K562 (cell line): ENCODE measurements around the gene SPIN1. TPM values are rescaled to one million over a fixed set of nuclear protein-coding genes. Genes with fewer than 3 reads are reported as not detected.

Experiments
- ATAC-seq: fragments of 200-7000 bp; cut with Tn5 transposase; 3 replicates; pipeline ENCODE4 v1.9.1; 2020; ENCODE audit warnings: moderate library complexity
- BruUV-seq: library from RNA; stranded (reverse); fragments of 400-500 nt; replicated peaks from 2 replicates; lab custom pipeline; 2021; lab: Mats Ljungman, UMichigan
- CTCF ChIA-PET: fragments of 300-600 bp; formaldehyde crosslinking; extraction: SDS; loops from one replicate; lab custom pipeline; 2021; ENCODE audit warnings: low intra/inter-chr PET ratio; lab: Yijun Ruan, JAX
- POLR2A ChIA-PET: fragments of 300-600, 350-650 bp; sonication (Branson Sonifier 250); formaldehyde crosslinking; extraction: SDS; loops from one replicate; lab custom pipeline; 2021; ENCODE audit warnings: antibody characterized with exemption, inconsistent platforms; lab: Yijun Ruan, JAX
- DNase-seq, 4 experiments: peaks; one replicate each; pipeline versions ENCODE4 v3.0.0 to v3.0.0-alpha.2; 2011 to 2018; ENCODE audit warnings: low spot score in 3 of 4, mixed read lengths in 3 of 4; ENCODE audit errors: extremely low read depth in 1 of 4
- FAIRE-seq: peaks from 2 replicates; lab custom pipeline; 2011; peaks lifted over from hg19 to GRCh38; lab: Jason Lieb, UNC
- H2AFZ ChIP-seq: 2 replicates; pipeline ENCODE4 v1.6.0; 2011; ENCODE audit warnings: low read depth, low read length, control low read depth, inconsistent platforms
- H3K27ac ChIP-seq: fragments of 200-600 bp; 3 replicates; pipeline ENCODE4 v1.8.0; 2011; ENCODE audit warnings: low read depth, mild to moderate bottlenecking, control low read depth, inconsistent platforms, low read length, moderate library complexity, mixed read lengths; ENCODE audit errors: extremely low read depth
- H3K27me3 ChIP-seq, 2 experiments: fragments of 300-600 bp in 1 of 2; 2 replicates in 1 of 2; 3 replicates in 1 of 2; pipeline versions ENCODE4 v1.6.0 to v1.8.0; 2011; ENCODE audit warnings: inconsistent platforms in 2 of 2, low read length in 2 of 2, mild to moderate bottlenecking in 1 of 2, mixed read lengths in 1 of 2, moderate library complexity in 1 of 2; ENCODE audit not compliant: control insufficient read depth in 2 of 2, insufficient read depth in 2 of 2
- H3K36me3 ChIP-seq: fragments of 300-600 bp; 3 replicates; pipeline ENCODE4 v1.8.0; 2011; ENCODE audit warnings: mild to moderate bottlenecking, low read length, inconsistent platforms; ENCODE audit not compliant: control insufficient read depth, insufficient read depth
- H3K4me1 ChIP-seq, 2 experiments: fragments of 200-600 bp in 1 of 2; replicated peaks in 1 of 2; 2 replicates in 1 of 2; 3 replicates in 1 of 2; pipeline versions ENCODE4 v1.5.1 to v1.8.0; 2011; ENCODE audit warnings: inconsistent platforms in 2 of 2, low read length in 2 of 2, mild to moderate bottlenecking in 1 of 2, mixed read lengths in 1 of 2, moderate library complexity in 1 of 2; ENCODE audit not compliant: control insufficient read depth in 2 of 2, insufficient read depth in 2 of 2
- H3K4me2 ChIP-seq: 2 replicates; pipeline ENCODE4 v1.6.1; 2011; ENCODE audit warnings: low read length, control low read depth, inconsistent platforms, mixed read lengths; ENCODE audit not compliant: insufficient read depth
- H3K4me3 ChIP-seq: fragments of 200-600 bp; sonication (generic), shearing (Covaris generic); 2 replicates; pipeline ENCODE4 v1.5.1; 2016; ENCODE audit warnings: control low read depth, inconsistent platforms
- H3K79me2 ChIP-seq: fragments of 200-600 bp; 3 replicates; pipeline ENCODE4 v1.8.0; 2011; ENCODE audit warnings: low read length, inconsistent platforms; ENCODE audit not compliant: control insufficient read depth, insufficient read depth
- H3K9ac ChIP-seq, 2 experiments: 2 replicates each; pipeline versions ENCODE4 v1.6.0 to v1.6.1; 2011; ENCODE audit warnings: low read depth in 2 of 2, low read length in 2 of 2, control low read depth in 1 of 2, inconsistent platforms in 1 of 2, mild to moderate bottlenecking in 1 of 2, mixed read lengths in 1 of 2; ENCODE audit not compliant: insufficient read depth in 1 of 2
- H3K9me1 ChIP-seq: one replicate; pipeline ENCODE4 v1.6.0; 2011; ENCODE audit warnings: inconsistent platforms, mild to moderate bottlenecking, low read length, moderate library complexity; ENCODE audit not compliant: control insufficient read depth, insufficient read depth
- H3K9me3 ChIP-seq: replicated peaks from 2 replicates; pipeline ENCODE4 v1.5.1; 2011; ENCODE audit warnings: low read depth, low read length, inconsistent platforms; ENCODE audit not compliant: control insufficient read depth, insufficient read depth
- H4K20me1 ChIP-seq: replicated peaks from 2 replicates; pipeline ENCODE4 v1.6.1; 2011; ENCODE audit warnings: low read length, inconsistent platforms, mixed read lengths; ENCODE audit not compliant: control insufficient read depth, insufficient read depth
- ESRRA ChIP-seq: fragments of 450-650 bp; IDR thresholded peaks from 2 replicates; pipeline ENCODE4 v1.6.1; 2014; ENCODE audit warnings: low read depth, mild to moderate bottlenecking, moderate library complexity, borderline replicate concordance
- FOS ChIP-seq: IDR thresholded peaks from 3 replicates; pipeline ENCODE4 v1.6.1; 2011; ENCODE audit not compliant: insufficient read length; ENCODE audit errors: extremely low read depth
- KAT7 ChIP-seq: sonication (generic); formaldehyde crosslinking; IDR thresholded peaks from 2 replicates; pipeline ENCODE4 v1.8.0; 2022; ENCODE audit warnings: missing genetic modification reagents, mild to moderate bottlenecking, borderline replicate concordance
- MEIS2 ChIP-seq: fragments of 450-650 bp; IDR thresholded peaks from 2 replicates; pipeline ENCODE4 v1.6.1; 2014; ENCODE audit warnings: mild to moderate bottlenecking; ENCODE audit not compliant: partially characterized antibody
- NFIC ChIP-seq: fragments of 450-650 bp; IDR thresholded peaks from 2 replicates; pipeline ENCODE4 v1.6.1; 2017; ENCODE audit warnings: mild to moderate bottlenecking, inconsistent platforms
- SPI1 ChIP-seq: IDR thresholded peaks from 2 replicates; pipeline ENCODE4 v1.6.1; 2011; ENCODE audit warnings: low read depth, low read length, control low read depth, borderline replicate concordance
- TAF15 ChIP-seq: fragments of 200-400 bp; formaldehyde crosslinking; IDR thresholded peaks from 2 replicates; pipeline ENCODE4 v1.6.1; 2017; ENCODE audit warnings: mild to moderate bottlenecking, low read depth, low read length, moderate library complexity
- TEAD4 ChIP-seq, 2 experiments: sonication (generic) in 1 of 2; formaldehyde crosslinking in 1 of 2; IDR thresholded peaks; 2 replicates each; pipeline versions ENCODE4 v1.6.1 to v1.8.0; 2012 to 2022; ENCODE audit warnings: borderline replicate concordance in 1 of 2, inconsistent platforms in 1 of 2, low read length in 1 of 2, mild to moderate bottlenecking in 1 of 2, missing genetic modification reagents in 1 of 2
- YY1 ChIP-seq, 3 experiments: IDR thresholded peaks; 2 replicates each; pipeline ENCODE4 v1.6.1; 2011; ENCODE audit warnings: low read length in 2 of 3, mild to moderate bottlenecking in 2 of 3, moderate library complexity in 2 of 3, borderline replicate concordance in 1 of 3, control low read depth in 1 of 3, low read depth in 1 of 3; ENCODE audit not compliant: insufficient read depth in 3 of 3, insufficient replicate concordance in 2 of 3, control insufficient read depth in 1 of 3, insufficient read length in 1 of 3; ENCODE audit errors: extremely low read depth in 1 of 3
- ZBTB43 ChIP-seq: sonication (generic); formaldehyde crosslinking; IDR thresholded peaks from 2 replicates; pipeline ENCODE4 v1.8.0; 2023; ENCODE audit warnings: mild to moderate bottlenecking, missing genetic modification reagents
- ZNF583 ChIP-seq: fragments of 250-450 bp; sonication (Bioruptor Pico); IDR thresholded peaks from 2 replicates; pipeline ENCODE4 v1.4.0; 2020
- WGBS: fragments of 100-300 bp; shearing (Covaris generic); methylation state at CpG from one replicate; pipeline ENCODE4 v1.1.6; 2016; ENCODE audit warnings: low coverage, mixed read lengths; ENCODE audit not compliant: insufficient coverage; ENCODE audit errors: missing lambda C conversion rate; 5-methylcytosine and 5-hydroxymethylcytosine counted together
- in situ Hi-C: fragments of 300-500 bp; cut with MboI; formaldehyde crosslinking; loops from 4 replicates; pipeline ENCODE4 v1.15.0; 2018; ENCODE audit warnings: inconsistent platforms, mixed read lengths
- intact Hi-C: fragments of 100-400 bp; cut with micrococcal nuclease; formaldehyde crosslinking; loops from 2 replicates; pipeline ENCODE4 v1.14.2; 2022
- polyA plus RNA-seq, 8 experiments: library from polyadenylated mRNA; depleted of rRNA in 4 of 8; stranded (reverse) in 5 of 8; unstranded in 3 of 8; fragments of >200 nt; fragmentation: Nextera tagmentation in 2 of 8; fragmentation: Illumina TruSeq in 1 of 8; extraction: Ambion mirVana in 2 of 8; extraction: Trizol in 1 of 8; gene quantifications; 2 replicates each; pipeline versions ENCODE4 v1.2.1 to v1.2.3, GENCODE V29; 2011 to 2014; ENCODE audit warnings: inconsistent platforms in 1 of 8, missing spikeins in 1 of 8
- total RNA-seq, 7 experiments: library from RNA; depleted of rRNA in 6 of 7; stranded (reverse); fragments of >200 nt in 6 of 7; fragmentation: Illumina TruSeq in 2 of 7; extraction: Trizol in 2 of 7; gene quantifications; 2 replicates each; pipeline versions ENCODE4 v1.2.1 to v1.2.3, GENCODE V29; 2011 to 2021; ENCODE audit warnings: low replicate concordance in 1 of 7
- TF ChIP-seq, protein P1 (sequence below): sonication (generic); formaldehyde crosslinking; IDR thresholded peaks from 2 replicates; pipeline ENCODE4 v1.8.1; 2023; ENCODE audit warnings: mild to moderate bottlenecking, missing genetic modification reagents, moderate library complexity
- TF ChIP-seq, protein P2 (sequence below): fragments of 250-450 bp; sonication (Bioruptor Pico); IDR thresholded peaks from 2 replicates; pipeline ENCODE4 v1.5.0; 2021

SPIN1 gene
- total and polyA plus RNA-seq, 9 of the 15 experiments (the other 6 are each of a cell fraction or from before 2014, with no cell fraction given): 7.4 to 25.7 (median 15.6) TPM

DNA sequence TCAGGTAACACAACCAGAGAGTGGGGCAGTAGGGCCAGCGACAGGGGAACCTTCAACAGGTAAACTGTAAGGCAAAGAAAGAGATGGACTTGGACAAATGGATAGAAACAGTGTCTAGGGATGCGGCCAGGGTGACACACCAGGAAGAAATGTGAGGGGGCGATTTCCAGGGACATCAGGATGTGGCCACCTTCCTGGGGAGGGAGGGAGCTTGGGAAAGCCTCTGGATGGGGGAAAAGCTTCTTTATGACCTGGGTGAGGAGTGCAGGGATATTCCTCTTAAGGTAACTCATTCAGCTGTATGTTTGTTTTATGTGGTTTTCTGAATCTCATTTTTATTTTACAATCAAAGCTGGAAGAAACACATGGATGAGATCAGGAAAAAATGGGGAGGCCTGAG, 134.8 kb downstream of the SPIN1 start (continued):
- TF ChIP-seq YY1 (IDR thresholded peaks at IDR 0.05; ENCODE audit: borderline replicate concordance in 1 of 3, control insufficient read depth in 1 of 3, extremely low read depth in 1 of 3, insufficient read depth in 3 of 3, insufficient read length in 1 of 3, insufficient replicate concordance in 2 of 3, low read depth in 1 of 3, low read length in 2 of 3) (no peak), ZNF583 (CRISPR knock-in tag) (no peak), ZBTB43 (CRISPR knock-in tag) (no peak), MEIS2 (no peak), TEAD4 (IDR thresholded peaks at IDR 0.05; ENCODE audit: low read length) (no peak), TEAD4 (CRISPR knock-in tag; IDR thresholded peaks at IDR 0.05; ENCODE audit: borderline replicate concordance) (no peak)
- TF ChIP-seq, protein P1, sequence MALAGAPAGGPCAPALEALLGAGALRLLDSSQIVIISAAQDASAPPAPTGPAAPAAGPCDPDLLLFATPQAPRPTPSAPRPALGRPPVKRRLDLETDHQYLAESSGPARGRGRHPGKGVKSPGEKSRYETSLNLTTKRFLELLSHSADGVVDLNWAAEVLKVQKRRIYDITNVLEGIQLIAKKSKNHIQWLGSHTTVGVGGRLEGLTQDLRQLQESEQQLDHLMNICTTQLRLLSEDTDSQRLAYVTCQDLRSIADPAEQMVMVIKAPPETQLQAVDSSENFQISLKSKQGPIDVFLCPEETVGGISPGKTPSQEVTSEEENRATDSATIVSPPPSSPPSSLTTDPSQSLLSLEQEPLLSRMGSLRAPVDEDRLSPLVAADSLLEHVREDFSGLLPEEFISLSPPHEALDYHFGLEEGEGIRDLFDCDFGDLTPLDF (CRISPR knock-in tag): no peak
- TF ChIP-seq, all 486 proteins: peak for 0

- 0% methylated on average over 3 of the region's 8 CpGs for WGBS
- Histone ChIP-seq H3K4me2 (no peak overlapping the region), H3K79me2 (no peaks in the 10 kb centered on the region), H3K9ac (no peak overlapping the region), H4K20me1 (no peaks in the 10 kb centered on the region), H3K36me3 (no peaks in the 10 kb centered on the region), H3K27me3 (peaks cover 0 to 10% of the 10 kb centered on the region in 2 experiments; a peak in 2 of 5 replicates), H3K4me1 (no peaks in the 10 kb centered on the region), H3K27ac (no peak overlapping the region), H3K9me1 (no peaks in the 10 kb centered on the region)
- no peak for FAIRE-seq
- POLR2A ChIA-PET: no interaction called here
- no peak for ATAC-seq
- DNase-seq: no peak
- TF ChIP-seq TAF15 (no peak), ESRRA (no peak), NFIC (no peak), KAT7 (CRISPR knock-in tag) (no peak), FOS (no peak), SPI1 (no peak)
- TF ChIP-seq, protein P2, sequence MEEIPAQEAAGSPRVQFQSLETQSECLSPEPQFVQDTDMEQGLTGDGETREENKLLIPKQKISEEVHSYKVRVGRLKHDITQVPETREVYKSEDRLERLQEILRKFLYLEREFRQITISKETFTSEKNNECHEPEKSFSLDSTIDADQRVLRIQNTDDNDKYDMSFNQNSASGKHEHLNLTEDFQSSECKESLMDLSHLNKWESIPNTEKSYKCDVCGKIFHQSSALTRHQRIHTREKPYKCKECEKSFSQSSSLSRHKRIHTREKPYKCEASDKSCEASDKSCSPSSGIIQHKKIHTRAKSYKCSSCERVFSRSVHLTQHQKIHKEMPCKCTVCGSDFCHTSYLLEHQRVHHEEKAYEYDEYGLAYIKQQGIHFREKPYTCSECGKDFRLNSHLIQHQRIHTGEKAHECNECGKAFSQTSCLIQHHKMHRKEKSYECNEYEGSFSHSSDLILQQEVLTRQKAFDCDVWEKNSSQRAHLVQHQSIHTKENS (CRISPR knock-in tag): no peak
- TF ChIP-seq, all 486 proteins: peak for 0
- in situ Hi-C loops: no loop called here
- CTCF ChIA-PET: no interaction called here
- no peak overlapping the region for H3K4me3 ChIP-seq
- BruUV-seq: no TSS peak
- no peaks in the 10 kb centered on the region for H3K9me3 ChIP-seq
- intact Hi-C loops: no loop called here
- no peak overlapping the region for H2AFZ ChIP-seq
Measured at GRCh38 chr9:88524911-88525310, 136.7 kb downstream of the SPIN1 start.
